Smooth muscle cell (in vitro differentiated cells): ENCODE results near the gene ABLIM1. TPM values are rescaled to one million over a fixed set of nuclear protein-coding genes. Genes with fewer than 3 reads are reported as not detected.

ENCODE experiments used
- DNase-seq: peaks from one replicate; lab custom pipeline; 2025; ENCODE audit not compliant: unreplicated experiment; lab: John Stamatoyannopoulos, UW
- H2AFZ ChIP-seq: fragments of 200-600 bp; sonication (generic); 2 replicates; pipeline ENCODE4 v1.6.0; 2016; ENCODE audit warnings: antibody characterized with exemption, low read depth, mild to moderate bottlenecking
- H3F3A ChIP-seq: fragments of 200-600 bp; sonication (generic); 2 replicates; pipeline ENCODE4 v1.6.0; 2017; ENCODE audit warnings: antibody characterized with exemption, low read depth
- H3K27ac ChIP-seq: fragments of 200-600 bp; sonication (generic); 2 replicates; pipeline ENCODE4 v1.5.1; 2016; ENCODE audit warnings: low read depth, mild to moderate bottlenecking
- H3K27me3 ChIP-seq: fragments of 200-600 bp; sonication (generic); 2 replicates; pipeline ENCODE4 v1.6.1; 2016; ENCODE audit warnings: low read depth, mild to moderate bottlenecking
- H3K36me3 ChIP-seq: fragments of 200-600 bp; sonication (generic); 2 replicates; pipeline ENCODE4 v1.5.1; 2016; ENCODE audit warnings: low read depth
- H3K4me1 ChIP-seq: fragments of 200-600 bp; sonication (generic); 2 replicates; pipeline ENCODE4 v1.5.1; 2016; ENCODE audit warnings: low read depth
- H3K4me2 ChIP-seq: fragments of 200-600 bp; sonication (generic); 2 replicates; pipeline ENCODE4 v1.6.0; 2016; ENCODE audit warnings: mild to moderate bottlenecking
- H3K4me3 ChIP-seq: fragments of 200-600 bp; sonication (generic); 2 replicates; pipeline ENCODE4 v1.5.1; 2016; ENCODE audit warnings: mild to moderate bottlenecking
- H3K79me2 ChIP-seq: fragments of 200-600 bp; sonication (generic); 2 replicates; pipeline ENCODE4 v1.6.0; 2016; ENCODE audit warnings: low read depth, mild to moderate bottlenecking
- H3K9ac ChIP-seq: fragments of 200-600 bp; sonication (generic); 2 replicates; pipeline ENCODE4 v1.6.0; 2016; ENCODE audit warnings: low read depth
- H3K9me3 ChIP-seq: fragments of 200-600 bp; sonication (generic); replicated peaks from 2 replicates; pipeline ENCODE4 v1.5.1; 2016; ENCODE audit warnings: low read depth
- H4K20me1 ChIP-seq: fragments of 200-600 bp; sonication (generic); 2 replicates; pipeline ENCODE4 v1.6.0; 2016; ENCODE audit warnings: low read depth
- WGBS: methylation state at CpG from one replicate; pipeline ENCODE4 v1.1.7; 2016; ENCODE audit warnings: low lambda C conversion rate; 5-methylcytosine and 5-hydroxymethylcytosine counted together
- polyA plus RNA-seq: library from polyadenylated mRNA; unstranded; fragments of >200 nt; fragmentation: Nextera tagmentation; extraction: Ambion mirVana; gene quantifications from 2 replicates; pipeline ENCODE4 v1.2.1, GENCODE V29; 2016
- total RNA-seq: library from RNA; depleted of rRNA; stranded (reverse); fragments of >200 nt; gene quantifications from 2 replicates; pipeline ENCODE4 v1.2.3, GENCODE V29; 2014
- TF ChIP-seq, protein P1 (sequence below): fragments of 200-600 bp; sonication (generic); IDR thresholded peaks from 2 replicates; pipeline ENCODE4 v1.5.1; 2017; ENCODE audit warnings: borderline replicate concordance, mild to moderate bottlenecking, antibody characterized with exemption; ENCODE audit not compliant: insufficient read depth, poor library complexity, severe bottlenecking

ABLIM1 gene
- total and polyA plus RNA-seq, 2 experiments from 2014 or later: 1.6 to 17.6 TPM

- Histone ChIP-seq H3K79me2 (no peaks in the 10 kb centered on the region), H3K4me1 (peaks cover 44% of the 10 kb centered on the region), H3K9ac (no peak overlapping the region), H3K4me3 (no peak overlapping the region), H3K9me3 (no peaks in the 10 kb centered on the region), H4K20me1 (no peaks in the 10 kb centered on the region), H3K27me3 (no peaks in the 10 kb centered on the region), H2AFZ (no peak overlapping the region), H3K36me3 (no peaks in the 10 kb centered on the region), H3K27ac (no peak overlapping the region), H3F3A (no peaks in the 10 kb centered on the region), H3K4me2 (no peak overlapping the region)
- DNase-seq: no peak
- WGBS: 94% methylated on average over 14 of the region's 14 CpGs
- TF ChIP-seq, protein P1, sequence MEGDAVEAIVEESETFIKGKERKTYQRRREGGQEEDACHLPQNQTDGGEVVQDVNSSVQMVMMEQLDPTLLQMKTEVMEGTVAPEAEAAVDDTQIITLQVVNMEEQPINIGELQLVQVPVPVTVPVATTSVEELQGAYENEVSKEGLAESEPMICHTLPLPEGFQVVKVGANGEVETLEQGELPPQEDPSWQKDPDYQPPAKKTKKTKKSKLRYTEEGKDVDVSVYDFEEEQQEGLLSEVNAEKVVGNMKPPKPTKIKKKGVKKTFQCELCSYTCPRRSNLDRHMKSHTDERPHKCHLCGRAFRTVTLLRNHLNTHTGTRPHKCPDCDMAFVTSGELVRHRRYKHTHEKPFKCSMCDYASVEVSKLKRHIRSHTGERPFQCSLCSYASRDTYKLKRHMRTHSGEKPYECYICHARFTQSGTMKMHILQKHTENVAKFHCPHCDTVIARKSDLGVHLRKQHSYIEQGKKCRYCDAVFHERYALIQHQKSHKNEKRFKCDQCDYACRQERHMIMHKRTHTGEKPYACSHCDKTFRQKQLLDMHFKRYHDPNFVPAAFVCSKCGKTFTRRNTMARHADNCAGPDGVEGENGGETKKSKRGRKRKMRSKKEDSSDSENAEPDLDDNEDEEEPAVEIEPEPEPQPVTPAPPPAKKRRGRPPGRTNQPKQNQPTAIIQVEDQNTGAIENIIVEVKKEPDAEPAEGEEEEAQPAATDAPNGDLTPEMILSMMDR: no peak
Measured at GRCh38 chr10:114517368-114518250, 140.5 kb downstream of the ABLIM1 start.

GRCh38 chr10:114516356-114516755, 141.7 kb downstream of the ABLIM1 start:
- no peaks in the 10 kb centered on the region for H3K9me3 ChIP-seq
- no peak overlapping the region for H2AFZ ChIP-seq
- no peaks in the 10 kb centered on the region for H3K27me3 ChIP-seq
- no peak overlapping the region for H3K27ac ChIP-seq
- no peaks in the 10 kb centered on the region for H3K79me2 ChIP-seq
- WGBS: 92% methylated on average over 3 of the region's 3 CpGs
- no peak overlapping the region for H3K4me3 ChIP-seq
- TF ChIP-seq, protein P1: no peak
- no peaks in the 10 kb centered on the region for H4K20me1 ChIP-seq
- DNase-seq: no peak
- H3K4me2 ChIP-seq: no peak overlapping the region
- H3F3A ChIP-seq: no peaks in the 10 kb centered on the region
- no peaks in the 10 kb centered on the region for H3K36me3 ChIP-seq
- H3K4me1 ChIP-seq: peaks cover 33% of the 10 kb centered on the region
- H3K9ac ChIP-seq: no peak overlapping the region

GRCh38 chr10:114515298-114515914, 142.7 kb downstream of the ABLIM1 start:
- no peak overlapping the region for H3K27ac ChIP-seq
- no peaks in the 10 kb centered on the region for H3K79me2 ChIP-seq
- WGBS: 78% methylated on average over 6 of the region's 6 CpGs

More at GRCh38 chr10:114515298-114515914, 142.7 kb downstream of the ABLIM1 start:
- peaks cover 32% of the 10 kb centered on the region for H3K4me1 ChIP-seq
- H3K36me3 ChIP-seq: no peaks in the 10 kb centered on the region
- H3K9me3 ChIP-seq: no peaks in the 10 kb centered on the region
- H4K20me1 ChIP-seq: no peaks in the 10 kb centered on the region
- no peak overlapping the region for H3K4me2 ChIP-seq
- H3F3A ChIP-seq: no peaks in the 10 kb centered on the region
- H3K4me3 ChIP-seq: no peak overlapping the region
- no peaks in the 10 kb centered on the region for H3K27me3 ChIP-seq
- no peak for DNase-seq
- no peak overlapping the region for H2AFZ ChIP-seq
- no peak overlapping the region for H3K9ac ChIP-seq
- TF ChIP-seq, protein P1: no peak
